Esophagus muscularis mucosa (tissue), 4 donors: ENCODE measurements around the gene OPN4. TPM values are rescaled to one million over a fixed set of nuclear protein-coding genes. Genes with fewer than 3 reads are reported as not detected.

Source experiments
- DNase-seq: peaks from one replicate; pipeline ENCODE4 v3.0.0-alpha.2; 2017; ENCODE audit errors: extremely low spot score
- H3K27ac ChIP-seq, 4 donors: fragments of 200-600 bp; sonication (generic); replicated peaks in 1 of 4; 1 replicate in 3 of 4; 2 replicates in 1 of 4; pipeline ENCODE4 v1.5.1; 2016 to 2019; ENCODE audit warnings: mild to moderate bottlenecking in 1 of 4
- H3K27me3 ChIP-seq, 4 donors: fragments of 200-600 bp; sonication (generic); one replicate each; pipeline versions ENCODE4 v1.5.1 to v1.6.0; 2016 to 2019
- H3K36me3 ChIP-seq, 4 donors: fragments of 200-600 bp; sonication (generic); one replicate each; pipeline ENCODE4 v1.5.1; 2016 to 2019
- H3K4me1 ChIP-seq, 4 donors: fragments of 200-600 bp; sonication (generic); one replicate each; pipeline ENCODE4 v1.5.1; 2016 to 2019
- H3K4me3 ChIP-seq, 4 donors: fragments of 200-600 bp; sonication (generic); 1 replicate in 2 of 4; 2 replicates in 2 of 4; pipeline ENCODE4 v1.5.1; 2016 to 2019; ENCODE audit warnings: mild to moderate bottlenecking in 4 of 4, moderate library complexity in 1 of 4
- H3K9me3 ChIP-seq, 4 donors: fragments of 200-600 bp; sonication (generic); 1 replicate in 3 of 4; 2 replicates in 1 of 4; pipeline ENCODE4 v1.5.1; 2016 to 2019
- CTCF ChIP-seq, 3 experiments: fragments of 200-600 bp in 2 of 3; fragments of 450-650 bp in 1 of 3; sonication (generic) in 2 of 3; IDR thresholded peaks; one replicate each; pipeline ENCODE4 v1.5.1; 2017 to 2019; ENCODE audit warnings: antibody characterized with exemption in 3 of 3, mild to moderate bottlenecking in 2 of 3, moderate library complexity in 1 of 3
- EP300 ChIP-seq: sonication (generic); formaldehyde crosslinking; IDR thresholded peaks from one replicate; pipeline ENCODE4 v1.6.1; 2017; ENCODE audit warnings: antibody characterized with exemption
- POLR2A ChIP-seq: fragments of 450-650 bp; IDR thresholded peaks from one replicate; pipeline ENCODE4 v1.6.1; 2017; ENCODE audit warnings: antibody characterized with exemption, moderate library complexity, mild to moderate bottlenecking, low read depth
- POLR2AphosphoS5 ChIP-seq, 2 donors: sonication (generic); formaldehyde crosslinking; IDR thresholded peaks; one replicate each; pipeline ENCODE4 v1.6.1; 2017; ENCODE audit warnings: antibody characterized with exemption in 2 of 2
- WGBS: methylation state at CpG from one replicate; pipeline ENCODE4 v1.1.5; 2018; 5-methylcytosine and 5-hydroxymethylcytosine counted together
- intact Hi-C: fragments of 100-400 bp; cut with DNase I; formaldehyde crosslinking; loops from one replicate; pipeline ENCODE4 v1.15.1; 2023
- total RNA-seq, 4 donors: library from RNA; depleted of rRNA; stranded (reverse); fragments of >200 nt; gene quantifications; one replicate each; pipeline versions ENCODE4 v1.1.0 to v1.2.1, GENCODE V29; 2016

Gene OPN4
- total RNA-seq, 4 donors from 2014 or later, result 0.32 TPM; not detected in 3

GRCh38 chr10:86659161-86659691, 4.9 kb downstream of the OPN4 start:
- intact Hi-C loops, result no loop called here
- H3K27ac ChIP-seq, result no peak overlapping the region
- no peak for DNase-seq
- H3K9me3 ChIP-seq, result no peaks in the 10 kb centered on the region
- no peak for TF ChIP-seq POLR2AphosphoS5 (IDR thresholded peaks at IDR 0.05)
- H3K4me3 ChIP-seq, result no peak overlapping the region
- no peaks in the 10 kb centered on the region for H3K27me3 ChIP-seq
- 93% methylated on average over 18 of the region's 19 CpGs for WGBS
- no peaks in the 10 kb centered on the region for H3K36me3 ChIP-seq
- peaks cover 17 to 37% (median 21%) of the 10 kb centered on the region in 4 donors for H3K4me1 ChIP-seq

DNA sequence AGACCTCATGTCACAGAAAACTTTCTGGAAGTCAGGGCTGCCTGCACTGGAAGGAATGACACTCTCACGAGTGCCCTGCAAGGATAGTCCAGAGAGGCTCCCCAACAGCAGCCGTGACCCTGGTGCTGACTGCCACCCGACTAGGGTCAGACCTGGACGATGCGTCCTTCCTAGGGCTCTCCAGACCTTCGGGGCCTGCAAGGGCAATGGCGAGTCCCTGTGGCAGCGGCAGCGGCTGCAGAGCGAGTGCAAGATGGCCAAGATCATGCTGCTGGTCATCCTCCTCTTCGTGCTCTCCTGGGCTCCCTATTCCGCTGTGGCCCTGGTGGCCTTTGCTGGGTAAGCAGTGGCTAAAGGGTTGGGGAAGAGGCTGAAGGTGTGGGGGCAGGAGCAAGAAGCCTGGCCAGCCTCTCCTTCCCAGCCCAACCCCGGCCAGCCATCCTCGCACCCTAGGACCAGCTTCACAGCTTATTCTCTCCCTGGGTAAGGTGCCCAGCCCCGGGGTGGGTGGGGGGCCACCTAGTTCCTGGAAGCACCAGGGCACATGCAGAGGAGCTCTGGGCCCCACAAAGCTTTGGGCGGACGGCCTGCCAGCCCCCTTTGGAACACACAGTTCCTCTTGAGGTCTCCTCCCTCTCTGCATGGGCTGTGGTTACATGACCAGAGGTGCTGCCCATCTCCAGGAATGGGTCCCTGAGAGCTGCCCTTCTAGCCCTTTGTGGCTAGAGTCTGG, 5.5 kb downstream of the OPN4 start:
- DNase-seq, result no peak
- H3K4me3 ChIP-seq, result no peak overlapping the region
- no peaks in the 10 kb centered on the region for H3K9me3 ChIP-seq
- WGBS, result 99% methylated on average over 10 of the region's 17 CpGs
- TF ChIP-seq POLR2AphosphoS5 (IDR thresholded peaks at IDR 0.05) (no peak), POLR2A (no peak), CTCF (IDR thresholded peaks at IDR 0.05) (no peak), EP300 (no peak)
- peaks cover 24 to 42% (median 28%) of the 10 kb centered on the region in 4 donors for H3K4me1 ChIP-seq
- no peak overlapping the region for H3K27ac ChIP-seq
- intact Hi-C loops, result no loop called here
- no peaks in the 10 kb centered on the region for H3K27me3 ChIP-seq
- no peaks in the 10 kb centered on the region for H3K36me3 ChIP-seq

GRCh38 chr10:86661161-86662025, 7.0 kb downstream of the OPN4 start:
- no peak for DNase-seq
- peak overlapping the region in 3 of 4 donors; percentile 20 to 37 (median 30) for H3K27ac ChIP-seq

GRCh38 chr10:86662186-86663045, 8.1 kb downstream of the OPN4 start:
- intact Hi-C loops, result no loop called here
- TF ChIP-seq CTCF (IDR thresholded peaks at IDR 0.05) (no peak), EP300 (no peak), POLR2A (no peak), POLR2AphosphoS5 (IDR thresholded peaks at IDR 0.05) (no peak)
- no peak overlapping the region for H3K4me3 ChIP-seq
- DNase-seq, result no peak
- H3K36me3 ChIP-seq, result no peaks in the 10 kb centered on the region
- peak overlapping the region in 3 of 4 donors; percentile 20 to 37 (median 30) for H3K27ac ChIP-seq
- peaks cover 45 to 63% (median 52%) of the 10 kb centered on the region in 4 donors for H3K4me1 ChIP-seq
- no peaks in the 10 kb centered on the region for H3K9me3 ChIP-seq
- no peaks in the 10 kb centered on the region for H3K27me3 ChIP-seq
- WGBS, result 91% methylated on average over 16 of the region's 19 CpGs

More at GRCh38 chr10:86661161-86662025, 7.0 kb downstream of the OPN4 start:
- Histone ChIP-seq H3K27me3 (no peaks in the 10 kb centered on the region), H3K4me1 (peaks cover 35 to 54% (median 42%) of the 10 kb centered on the region in 4 donors), H3K4me3 (no peak overlapping the region), H3K36me3 (no peaks in the 10 kb centered on the region), H3K9me3 (no peaks in the 10 kb centered on the region)
- TF ChIP-seq CTCF (IDR thresholded peaks at IDR 0.05) (no peak), EP300 (no peak), POLR2A (no peak), POLR2AphosphoS5 (IDR thresholded peaks at IDR 0.05) (no peak)
- 75% methylated on average over 13 of the region's 17 CpGs for WGBS
- intact Hi-C loops, result no loop called here
